ENCODE data around the gene MPDZ.

The MPDZ gene

GRCh38 chr9:13111778-13112177 is 167.7 kb downstream of the MPDZ start:
- TF ChIP-seq CTCF (conservative IDR thresholded peaks at IDR 0.05; ENCODE audit: low read depth, low read length): no peak
- H3K36me3 ChIP-seq (ENCODE audit: insufficient read depth): no peaks in the 10 kb centered on the region

DNA sequence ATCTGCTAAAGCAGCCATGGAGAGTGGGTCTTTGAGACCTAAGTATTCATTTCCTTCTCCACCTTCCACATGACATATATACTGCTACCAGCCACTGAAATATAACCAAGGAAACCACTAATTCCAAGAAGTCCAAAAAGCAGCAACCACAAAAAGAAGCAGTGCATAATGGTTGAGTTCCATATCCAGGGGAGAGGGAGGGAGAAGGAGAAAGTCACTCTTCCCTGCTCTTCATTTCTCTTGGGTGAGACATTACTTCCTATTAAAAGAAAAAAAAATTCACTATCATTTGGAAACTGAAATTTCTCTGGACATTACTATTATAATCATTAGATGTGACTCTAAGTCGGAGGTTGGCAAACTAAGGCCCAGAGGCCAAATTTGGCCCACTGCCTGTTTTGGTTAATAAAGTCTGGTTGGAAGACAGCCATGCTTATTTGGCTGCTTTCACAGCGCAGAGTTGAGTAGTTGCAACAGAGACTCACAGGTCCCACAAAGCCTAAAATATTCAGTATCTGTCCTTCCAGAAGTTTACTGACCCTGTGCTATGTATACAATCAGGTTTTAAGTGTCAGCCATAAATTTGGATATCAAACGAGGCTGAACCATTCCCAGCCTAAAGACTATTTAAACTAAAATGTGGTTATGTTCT is 168.6 kb downstream of the MPDZ start:
- no peaks in the 10 kb centered on the region for H3K79me2 ChIP-seq (ENCODE audit: insufficient read depth, low read depth)
- no peak for TF ChIP-seq CTCF (conservative IDR thresholded peaks at IDR 0.05; ENCODE audit: low read depth, low read length)
- H4K20me1 ChIP-seq (ENCODE audit: insufficient read depth): no peaks in the 10 kb centered on the region
- no peaks in the 10 kb centered on the region for H3K4me1 ChIP-seq (ENCODE audit: low read depth, poor library complexity, severe bottlenecking)
- H3K27me3 ChIP-seq (ENCODE audit: insufficient read depth, low read depth): no peaks in the 10 kb centered on the region
- no peak overlapping the region for H3K9ac ChIP-seq
- no peaks in the 10 kb centered on the region for H3K36me3 ChIP-seq (ENCODE audit: insufficient read depth)
- H3K4me2 ChIP-seq: no peak overlapping the region
- no peak overlapping the region for H2AFZ ChIP-seq (ENCODE audit: low read depth)
- no peak overlapping the region for H3K27ac ChIP-seq
- no peak overlapping the region for H3K4me3 ChIP-seq (IDR thresholded peaks at IDR 0.05; ENCODE audit: insufficient read depth, low read depth, low read length)

More at GRCh38 chr9:13111778-13112177, 167.7 kb downstream of the MPDZ start:
- H3K4me2 ChIP-seq: no peak overlapping the region
- H3K4me1 ChIP-seq (ENCODE audit: low read depth, poor library complexity, severe bottlenecking): no peaks in the 10 kb centered on the region
- H3K4me3 ChIP-seq (IDR thresholded peaks at IDR 0.05; ENCODE audit: insufficient read depth, low read depth, low read length): no peak overlapping the region
- no peak overlapping the region for H3K27ac ChIP-seq
- H2AFZ ChIP-seq (ENCODE audit: low read depth): no peak overlapping the region
- H3K9ac ChIP-seq: no peak overlapping the region
- no peaks in the 10 kb centered on the region for H3K27me3 ChIP-seq (ENCODE audit: insufficient read depth, low read depth)
- no peaks in the 10 kb centered on the region for H3K79me2 ChIP-seq (ENCODE audit: insufficient read depth, low read depth)
- H4K20me1 ChIP-seq (ENCODE audit: insufficient read depth): no peaks in the 10 kb centered on the region

- H3K4me3 ChIP-seq (IDR thresholded peaks at IDR 0.05; ENCODE audit: insufficient read depth, low read depth, low read length): no peak overlapping the region
- no peaks in the 10 kb centered on the region for H3K36me3 ChIP-seq (ENCODE audit: insufficient read depth)
- H3K79me2 ChIP-seq (ENCODE audit: insufficient read depth, low read depth): no peaks in the 10 kb centered on the region
- no peaks in the 10 kb centered on the region for H4K20me1 ChIP-seq (ENCODE audit: insufficient read depth)
- H3K27me3 ChIP-seq (ENCODE audit: insufficient read depth, low read depth): no peaks in the 10 kb centered on the region
- TF ChIP-seq CTCF (conservative IDR thresholded peaks at IDR 0.05; ENCODE audit: low read depth, low read length): no peak
- H3K4me2 ChIP-seq: no peak overlapping the region
- no peaks in the 10 kb centered on the region for H3K4me1 ChIP-seq (ENCODE audit: low read depth, poor library complexity, severe bottlenecking)
- no peak overlapping the region for H3K9ac ChIP-seq
- H3K27ac ChIP-seq: no peak overlapping the region
- H2AFZ ChIP-seq (ENCODE audit: low read depth): no peak overlapping the region
Observed at GRCh38 chr9:13109781-13110180, 169.7 kb downstream of the MPDZ start.

DNA sequence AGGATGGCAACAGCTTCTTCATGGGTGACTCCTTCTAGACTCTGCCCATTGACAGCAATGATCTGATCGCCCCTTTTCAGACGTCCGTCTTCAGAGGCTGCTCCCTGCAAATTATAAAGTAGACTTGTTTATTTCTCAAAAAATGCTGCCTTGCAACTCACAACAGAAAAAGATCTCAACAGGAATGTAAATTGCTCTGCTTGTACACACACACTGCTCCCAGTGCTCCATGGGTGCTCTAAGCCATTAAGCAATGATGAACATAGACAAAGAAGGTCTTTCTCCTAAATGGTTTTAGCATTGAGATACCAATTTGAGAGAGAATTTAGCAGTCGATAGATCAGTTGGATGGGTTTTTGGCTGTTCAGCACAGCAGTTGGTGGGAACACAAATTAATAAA is 172.5 kb downstream of the MPDZ start:
- Histone ChIP-seq H3K27ac (no peak overlapping the region), H2AFZ (ENCODE audit: low read depth) (no peak overlapping the region), H3K4me1 (ENCODE audit: low read depth, poor library complexity, severe bottlenecking) (no peaks in the 10 kb centered on the region), H3K4me3 (IDR thresholded peaks at IDR 0.05; ENCODE audit: insufficient read depth, low read depth, low read length) (no peak overlapping the region), H3K4me2 (no peak overlapping the region), H3K36me3 (ENCODE audit: insufficient read depth) (no peaks in the 10 kb centered on the region), H3K9ac (no peak overlapping the region), H4K20me1 (ENCODE audit: insufficient read depth) (no peaks in the 10 kb centered on the region), H3K27me3 (ENCODE audit: insufficient read depth, low read depth) (no peaks in the 10 kb centered on the region), H3K79me2 (ENCODE audit: insufficient read depth, low read depth) (no peaks in the 10 kb centered on the region)
- TF ChIP-seq CTCF (conservative IDR thresholded peaks at IDR 0.05; ENCODE audit: low read depth, low read length): no peak
